ENCODE data around the gene CMIP.

GRCh38 chr16:81541314-81541713, 96.7 kb downstream of the CMIP start:
- TF ChIP-seq, protein P1, sequence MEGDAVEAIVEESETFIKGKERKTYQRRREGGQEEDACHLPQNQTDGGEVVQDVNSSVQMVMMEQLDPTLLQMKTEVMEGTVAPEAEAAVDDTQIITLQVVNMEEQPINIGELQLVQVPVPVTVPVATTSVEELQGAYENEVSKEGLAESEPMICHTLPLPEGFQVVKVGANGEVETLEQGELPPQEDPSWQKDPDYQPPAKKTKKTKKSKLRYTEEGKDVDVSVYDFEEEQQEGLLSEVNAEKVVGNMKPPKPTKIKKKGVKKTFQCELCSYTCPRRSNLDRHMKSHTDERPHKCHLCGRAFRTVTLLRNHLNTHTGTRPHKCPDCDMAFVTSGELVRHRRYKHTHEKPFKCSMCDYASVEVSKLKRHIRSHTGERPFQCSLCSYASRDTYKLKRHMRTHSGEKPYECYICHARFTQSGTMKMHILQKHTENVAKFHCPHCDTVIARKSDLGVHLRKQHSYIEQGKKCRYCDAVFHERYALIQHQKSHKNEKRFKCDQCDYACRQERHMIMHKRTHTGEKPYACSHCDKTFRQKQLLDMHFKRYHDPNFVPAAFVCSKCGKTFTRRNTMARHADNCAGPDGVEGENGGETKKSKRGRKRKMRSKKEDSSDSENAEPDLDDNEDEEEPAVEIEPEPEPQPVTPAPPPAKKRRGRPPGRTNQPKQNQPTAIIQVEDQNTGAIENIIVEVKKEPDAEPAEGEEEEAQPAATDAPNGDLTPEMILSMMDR (IDR thresholded peaks at IDR 0.05): no peak
- TF ChIP-seq POLR2A (IDR thresholded peaks at IDR 0.05): no peak

Data from esophagus squamous epithelium (tissue), 4 donors.